ENCODE results near the gene GPD1. TPM values are rescaled to one million over a fixed set of nuclear protein-coding genes. Genes with fewer than 3 reads are reported as not detected.

GPD1 gene
- total RNA-seq, 2 donors from 2014 or later = 7.0 to 232 TPM

DNA sequence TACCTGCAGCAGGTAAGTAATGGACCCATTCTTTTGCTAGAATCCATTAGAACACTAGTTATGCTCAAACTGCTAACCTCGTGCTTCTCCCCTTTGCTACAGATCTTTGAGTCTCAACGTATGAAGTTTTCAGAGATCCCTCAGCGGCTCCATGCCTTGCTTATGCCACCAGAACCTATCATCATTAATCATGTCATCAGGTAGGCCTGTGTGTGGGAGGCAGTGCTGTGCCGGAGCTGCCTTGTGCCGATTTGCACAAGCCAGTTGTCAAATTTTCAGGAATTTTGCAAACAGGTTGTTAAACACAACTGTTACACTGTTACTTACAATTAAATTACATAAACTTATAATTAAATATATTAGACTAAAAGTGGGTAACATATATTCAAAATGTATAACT, 13.4 kb upstream of the GPD1 start:
- Histone ChIP-seq H3K4me1 (peaks cover 20% of the 10 kb centered on the region), H3K4me3 (no peak overlapping the region), H3K27ac (no peak overlapping the region), H3K9me3 (no peaks in the 10 kb centered on the region), H3K36me3 (replicated peaks in 1 of 2; ENCODE audit: insufficient read depth in 1 of 2, low read depth in 2 of 2) (peaks cover 3 to 47% of the 10 kb centered on the region in 2 donors), H3K27me3 (no peaks in the 10 kb centered on the region)
- TF ChIP-seq, protein P1, sequence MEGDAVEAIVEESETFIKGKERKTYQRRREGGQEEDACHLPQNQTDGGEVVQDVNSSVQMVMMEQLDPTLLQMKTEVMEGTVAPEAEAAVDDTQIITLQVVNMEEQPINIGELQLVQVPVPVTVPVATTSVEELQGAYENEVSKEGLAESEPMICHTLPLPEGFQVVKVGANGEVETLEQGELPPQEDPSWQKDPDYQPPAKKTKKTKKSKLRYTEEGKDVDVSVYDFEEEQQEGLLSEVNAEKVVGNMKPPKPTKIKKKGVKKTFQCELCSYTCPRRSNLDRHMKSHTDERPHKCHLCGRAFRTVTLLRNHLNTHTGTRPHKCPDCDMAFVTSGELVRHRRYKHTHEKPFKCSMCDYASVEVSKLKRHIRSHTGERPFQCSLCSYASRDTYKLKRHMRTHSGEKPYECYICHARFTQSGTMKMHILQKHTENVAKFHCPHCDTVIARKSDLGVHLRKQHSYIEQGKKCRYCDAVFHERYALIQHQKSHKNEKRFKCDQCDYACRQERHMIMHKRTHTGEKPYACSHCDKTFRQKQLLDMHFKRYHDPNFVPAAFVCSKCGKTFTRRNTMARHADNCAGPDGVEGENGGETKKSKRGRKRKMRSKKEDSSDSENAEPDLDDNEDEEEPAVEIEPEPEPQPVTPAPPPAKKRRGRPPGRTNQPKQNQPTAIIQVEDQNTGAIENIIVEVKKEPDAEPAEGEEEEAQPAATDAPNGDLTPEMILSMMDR (IDR thresholded peaks at IDR 0.05) = no peak
- TF ChIP-seq POLR2A (IDR thresholded peaks at IDR 0.05) = no peak
- DNase-seq (no peak), ATAC-seq (no peak)
- 73 to 80% methylated on average over 5 of the region's 5 CpGs for WGBS, 2 donors
- intact Hi-C loops (cut with DNase I) = no loop called here

DNA sequence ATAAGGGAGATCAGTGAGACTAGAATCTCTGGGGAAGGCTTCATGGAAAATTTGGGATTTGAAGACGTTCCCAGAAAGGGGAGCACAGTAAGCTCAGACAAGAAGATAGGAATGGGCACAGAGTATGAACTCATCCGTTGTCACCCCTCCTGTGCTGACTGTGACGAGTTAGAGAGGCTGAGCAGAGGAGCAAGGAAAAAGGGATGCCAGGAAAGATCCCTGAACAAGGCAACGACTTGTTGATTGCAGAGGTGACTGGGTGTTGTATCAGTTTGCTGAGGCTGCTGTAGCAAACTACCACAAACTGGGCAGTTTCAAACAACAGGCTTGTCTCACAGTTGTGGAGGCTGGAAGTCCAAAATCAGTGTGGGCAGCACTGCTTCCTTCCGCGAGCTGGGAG, 5.9 kb upstream of the GPD1 start:
- ATAC-seq (no peak), DNase-seq (no peak)
- no peaks in the 10 kb centered on the region for H3K4me1 ChIP-seq
- H3K36me3 ChIP-seq (replicated peaks in 1 of 2; ENCODE audit: insufficient read depth in 1 of 2, low read depth in 2 of 2) = peaks cover 12 to 58% of the 10 kb centered on the region in 2 donors
- H3K27ac ChIP-seq = no peak overlapping the region
- no peak overlapping the region for H3K4me3 ChIP-seq
- H3K27me3 ChIP-seq = no peaks in the 10 kb centered on the region
- intact Hi-C loops (cut with DNase I) = no loop called here
- TF ChIP-seq, protein P1 (IDR thresholded peaks at IDR 0.05) = no peak
- no peak for TF ChIP-seq POLR2A (IDR thresholded peaks at IDR 0.05)
- H3K9me3 ChIP-seq = no peaks in the 10 kb centered on the region
- 87 to 88% methylated on average over 6 of the region's 6 CpGs for WGBS, 2 donors

DNA sequence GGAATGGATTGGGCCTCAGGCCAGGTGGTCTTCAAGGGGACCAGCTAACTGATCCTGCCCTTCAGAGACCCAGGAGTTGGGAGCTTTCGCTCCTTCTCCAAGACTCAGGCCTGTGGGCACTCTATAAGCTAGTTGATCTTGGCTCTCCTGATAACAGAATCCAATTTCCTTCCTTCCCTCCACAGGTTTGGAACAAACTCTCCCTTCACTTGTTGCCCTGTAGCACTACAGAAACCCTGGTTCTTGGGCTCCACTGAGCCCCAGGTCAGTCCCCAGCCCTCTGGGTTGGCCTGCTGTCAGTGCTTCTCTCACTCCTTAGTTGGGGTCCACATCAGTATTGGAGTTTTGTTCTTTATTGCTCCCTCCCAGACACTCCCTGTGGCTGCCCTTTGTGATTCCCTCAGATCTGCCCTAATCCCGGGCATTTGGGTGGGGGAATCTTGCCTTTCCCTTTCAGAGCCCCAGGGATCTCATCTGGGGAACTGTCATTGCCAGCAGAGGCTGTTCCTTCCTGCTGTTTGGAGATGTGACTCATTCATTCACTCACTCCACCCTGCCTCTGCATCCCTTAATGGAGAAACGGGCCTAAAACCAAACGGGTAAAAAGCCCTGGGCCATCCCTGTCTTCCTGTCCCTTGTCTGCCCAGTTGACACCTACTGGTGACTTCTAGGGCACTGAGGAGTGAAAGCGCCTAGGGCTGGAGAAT, 4.4 kb upstream of the GPD1 start:
- DNase-seq = no peak
- Histone ChIP-seq H3K36me3 (replicated peaks in 1 of 2; ENCODE audit: insufficient read depth in 1 of 2, low read depth in 2 of 2) (peaks cover 12 to 45% of the 10 kb centered on the region in 2 donors), H3K4me3 (no peak overlapping the region), H3K27me3 (no peaks in the 10 kb centered on the region), H3K4me1 (peaks cover 14% of the 10 kb centered on the region), H3K27ac (no peak overlapping the region), H3K9me3 (no peaks in the 10 kb centered on the region)
- ATAC-seq = no peak
- TF ChIP-seq POLR2A (IDR thresholded peaks at IDR 0.05) = no peak
- intact Hi-C loops (cut with DNase I) = no loop called here
- 79 to 87% methylated on average over 4 to 5 of the region's 5 CpGs for WGBS, 2 donors

DNA sequence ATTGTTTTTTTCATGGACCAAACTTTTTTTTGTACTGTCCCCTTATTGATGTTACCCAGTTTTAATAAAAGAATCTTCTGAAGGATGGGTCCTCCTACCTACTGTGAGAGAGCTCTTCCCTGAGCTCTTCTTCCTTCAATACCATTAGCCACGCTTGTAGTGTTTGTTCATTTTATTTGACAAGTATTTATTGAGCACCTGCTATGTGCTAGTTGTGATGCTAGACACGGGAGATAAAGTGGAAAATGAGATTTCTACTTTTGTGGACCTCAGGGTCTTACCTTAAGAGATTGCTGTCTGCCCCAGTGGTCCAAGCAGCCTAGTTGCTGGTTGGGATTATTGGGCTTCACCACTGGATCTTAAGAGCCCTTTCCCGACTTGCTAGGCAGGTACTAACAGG, 3.2 kb upstream of the GPD1 start:
- no peak for TF ChIP-seq POLR2A (IDR thresholded peaks at IDR 0.05)
- TF ChIP-seq, protein P1 (IDR thresholded peaks at IDR 0.05) = no peak
- ATAC-seq = no peak
- DNase-seq = no peak
- Histone ChIP-seq H3K4me3 (no peak overlapping the region), H3K27me3 (no peaks in the 10 kb centered on the region), H3K4me1 (peaks cover 16% of the 10 kb centered on the region), H3K36me3 (replicated peaks in 1 of 2; ENCODE audit: insufficient read depth in 1 of 2, low read depth in 2 of 2) (peaks cover 12 to 34% of the 10 kb centered on the region in 2 donors), H3K9me3 (no peaks in the 10 kb centered on the region), H3K27ac (no peak overlapping the region)
- intact Hi-C loops (cut with DNase I) = no loop called here
- WGBS, 2 donors = 80 to 85% methylated on average over 3 of the region's 3 CpGs

DNA sequence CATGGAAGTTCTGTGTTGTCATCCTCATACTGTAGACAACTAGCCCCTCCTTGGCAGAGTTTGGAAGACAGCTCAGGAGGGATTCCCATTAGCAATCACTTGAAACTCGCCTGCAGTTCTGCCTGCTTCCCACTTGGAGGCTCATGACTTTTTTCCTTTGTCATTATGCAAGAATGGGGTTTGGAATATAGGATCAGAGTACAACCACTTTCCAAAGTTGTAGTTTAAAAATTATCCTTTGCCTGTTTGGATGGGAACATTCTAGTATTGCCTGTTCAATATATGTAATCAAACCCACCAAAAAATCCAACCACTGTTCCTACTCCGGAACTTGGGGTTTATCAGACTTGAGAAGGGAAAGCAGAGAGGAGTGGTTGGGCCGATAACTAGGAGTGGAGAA, 2.1 kb upstream of the GPD1 start:
- Histone ChIP-seq H3K4me3 (no peak overlapping the region), H3K27ac (no peak overlapping the region), H3K27me3 (no peaks in the 10 kb centered on the region), H3K9me3 (no peaks in the 10 kb centered on the region), H3K4me1 (peaks cover 16% of the 10 kb centered on the region), H3K36me3 (replicated peaks in 1 of 2; ENCODE audit: insufficient read depth in 1 of 2, low read depth in 2 of 2) (peaks cover 12 to 27% of the 10 kb centered on the region in 2 donors)
- no peak for DNase-seq
- no peak for TF ChIP-seq POLR2A (IDR thresholded peaks at IDR 0.05)
- TF ChIP-seq, protein P1 (IDR thresholded peaks at IDR 0.05) = peak in 4 of 7 experiments; percentile 22 to 34 (median 30)
- intact Hi-C loops (cut with DNase I) = no loop called here
- 64 to 71% methylated on average over 3 of the region's 3 CpGs for WGBS, 2 donors
- ATAC-seq = no peak
